Stimulated activated CD4-positive, alpha-beta T cell treated with anti-CD3 and anti-CD28 coated beads, Interleukin-2, amount 100 ng/mL, for 48 hours (primary cell): Measurements from ENCODE around the gene DMKN.

Experiments
- DNase-seq, 2 donors: peaks; one replicate each; pipeline ENCODE4 v3.0.0-alpha.2; 2020

The DMKN gene

GRCh38 chr19:35549174-35549788 lies 35.8 kb upstream of the DMKN start:
- DNase-seq: peak; percentile 49 to 54

- no peak for DNase-seq
Measured at GRCh38 chr19:35546532-35546931, 33.1 kb upstream of the DMKN start.

- peak; percentile 59 to 60 for DNase-seq
Measured at GRCh38 chr19:35545855-35546381, 32.5 kb upstream of the DMKN start.

- peak; percentile 79 to 85 for DNase-seq
Measured at GRCh38 chr19:35545001-35545854, 31.8 kb upstream of the DMKN start, which contains the start of gene TMEM147. Gene TMEM147 (plus strand): TSS chr19:35545626. CDS start chr19:35545740, 114 bp downstream.

GRCh38 chr19:35544110-35544802 lies 30.8 kb upstream of the DMKN start:
- DNase-seq: no peak

- no peak for DNase-seq
Measured at GRCh38 chr19:35543280-35544109, 30.0 kb upstream of the DMKN start.

GRCh38 chr19:35542209-35542608 lies 28.8 kb upstream of the DMKN start:
- DNase-seq: no peak

- no peak for DNase-seq
Measured at GRCh38 chr19:35540356-35540927, 27.0 kb upstream of the DMKN start.

- DNase-seq: no peak
Measured at GRCh38 chr19:35539850-35540249, 26.4 kb upstream of the DMKN start.

- DNase-seq: no peak
Measured at GRCh38 chr19:35539314-35539713, 25.9 kb upstream of the DMKN start.

GRCh38 chr19:35534803-35535480 lies 21.5 kb upstream of the DMKN start:
- no peak for DNase-seq

- peak in 1 of 2 donors; percentile 29 for DNase-seq
Measured at GRCh38 chr19:35533822-35534392, 20.5 kb upstream of the DMKN start.

GRCh38 chr19:35533201-35533821 lies 19.9 kb upstream of the DMKN start, which contains the start of gene GAPDHS:
Gene GAPDHS (plus strand): TSS chr19:35533456. CDS start chr19:35533528, 72 bp downstream.
- DNase-seq: no peak

- no peak for DNase-seq
Measured at GRCh38 chr19:35531291-35531690, 17.8 kb upstream of the DMKN start.

- no peak for DNase-seq
Measured at GRCh38 chr19:35529241-35530218, 16.1 kb upstream of the DMKN start.

GRCh38 chr19:35528218-35529038 lies 15.0 kb upstream of the DMKN start, which contains the start of gene SBSN:
Gene SBSN (minus strand): TSS chr19:35528311. CDS start chr19:35528281, 30 bp downstream.
- no peak for DNase-seq

GRCh38 chr19:35525873-35526272 lies 12.4 kb upstream of the DMKN start:
- DNase-seq: no peak

- no peak for DNase-seq
Measured at GRCh38 chr19:35524181-35524837, 10.9 kb upstream of the DMKN start.
